GM18508 (cell line): ENCODE measurements around the gene AHNAK2.
"Not testable (repeated sequence)": the region's sequence is repeated elsewhere in the genome, so short reads cannot be mapped to it uniquely, and the experiment has no call there.

Source experiments
- ATAC-seq: cut with Tn5 transposase; IDR thresholded peaks from one replicate; pipeline ENCODE4 v1.9.1; 2021; ENCODE audit warnings: moderate number of reproducible peaks; ENCODE audit not compliant: insufficient read depth, unreplicated experiment

Gene AHNAK2

DNA sequence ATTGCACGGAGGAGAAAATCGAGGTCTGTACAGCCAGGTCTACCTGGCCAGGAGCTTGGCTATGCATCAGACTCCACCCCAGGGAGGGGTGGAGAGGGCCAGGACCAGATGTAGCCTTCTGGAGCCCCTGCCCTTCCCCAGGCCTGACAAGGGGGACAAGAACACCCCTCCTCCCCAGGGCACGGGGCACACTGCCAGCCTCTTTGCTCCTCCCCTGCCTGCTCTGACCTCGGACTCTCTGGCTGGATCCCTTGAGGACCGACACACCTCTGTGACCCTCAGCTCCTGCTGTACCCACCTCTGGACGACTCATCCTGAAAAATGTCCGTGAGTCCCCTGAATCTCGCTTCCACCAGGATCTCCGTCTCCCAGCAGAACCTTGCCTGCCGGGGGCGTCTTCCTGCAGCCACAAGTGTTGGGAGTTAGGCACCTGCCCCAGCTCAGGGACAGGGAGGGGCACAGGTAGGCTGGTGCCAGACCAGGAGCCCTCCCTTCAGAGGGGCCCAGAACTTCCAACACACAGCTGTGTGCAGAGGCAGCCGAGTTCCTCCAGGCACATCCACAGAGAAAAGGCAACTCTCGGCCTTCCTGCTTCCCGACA, 21.8 kb downstream of the AHNAK2 start:
- no peak for ATAC-seq

DNA sequence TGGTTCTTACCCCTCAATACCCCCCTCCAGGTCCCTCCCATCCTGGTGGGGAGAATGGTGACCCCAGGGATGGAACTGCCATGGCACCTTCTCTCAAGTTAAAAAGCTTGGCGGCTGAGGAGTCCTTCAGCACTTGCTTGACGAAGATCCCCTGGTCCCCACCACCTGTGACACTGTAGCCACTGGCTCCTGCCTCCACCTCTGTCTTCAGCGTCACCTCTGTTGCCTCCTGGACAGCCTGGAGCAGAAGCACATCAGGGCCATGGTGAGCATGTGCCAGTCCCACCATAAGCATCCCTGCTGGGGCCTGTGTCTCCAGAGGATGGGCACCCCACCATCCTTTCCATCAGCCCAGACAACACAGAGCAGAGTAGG, 22.8 kb downstream of the AHNAK2 start:
- no peak for ATAC-seq

DNA sequence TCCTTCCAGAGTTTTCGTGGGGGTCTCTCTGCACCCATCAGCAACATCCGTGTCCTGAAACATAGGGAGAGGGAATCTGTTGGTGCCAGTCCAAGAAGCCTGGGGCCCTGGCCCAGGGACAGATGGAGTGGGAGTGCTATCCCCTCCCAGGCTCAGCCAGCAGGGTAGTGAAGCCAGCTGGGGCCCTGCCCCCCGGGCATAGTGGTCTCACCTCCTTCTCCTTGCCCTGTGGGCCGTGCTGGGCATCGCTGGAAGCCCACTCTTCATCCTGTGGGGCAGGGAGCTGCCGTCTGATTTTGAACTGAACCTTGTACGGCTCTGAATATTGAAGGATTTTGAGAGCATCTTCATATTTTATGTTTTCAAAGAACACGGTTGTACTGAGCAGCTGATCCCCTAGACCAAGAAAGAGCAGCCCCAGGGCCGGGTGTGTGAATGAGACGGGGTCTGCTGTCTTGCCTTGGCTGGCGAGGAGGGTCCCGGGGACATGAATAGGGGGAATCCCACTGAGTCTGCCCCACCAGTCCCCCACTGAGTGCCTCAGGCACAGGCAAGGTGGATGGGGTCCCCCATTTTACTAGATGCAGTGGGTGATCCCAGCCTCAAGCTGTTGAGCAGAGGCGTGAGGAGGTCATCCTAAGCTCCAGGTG, 23.3 kb downstream of the AHNAK2 start:
- ATAC-seq, result no peak

DNA sequence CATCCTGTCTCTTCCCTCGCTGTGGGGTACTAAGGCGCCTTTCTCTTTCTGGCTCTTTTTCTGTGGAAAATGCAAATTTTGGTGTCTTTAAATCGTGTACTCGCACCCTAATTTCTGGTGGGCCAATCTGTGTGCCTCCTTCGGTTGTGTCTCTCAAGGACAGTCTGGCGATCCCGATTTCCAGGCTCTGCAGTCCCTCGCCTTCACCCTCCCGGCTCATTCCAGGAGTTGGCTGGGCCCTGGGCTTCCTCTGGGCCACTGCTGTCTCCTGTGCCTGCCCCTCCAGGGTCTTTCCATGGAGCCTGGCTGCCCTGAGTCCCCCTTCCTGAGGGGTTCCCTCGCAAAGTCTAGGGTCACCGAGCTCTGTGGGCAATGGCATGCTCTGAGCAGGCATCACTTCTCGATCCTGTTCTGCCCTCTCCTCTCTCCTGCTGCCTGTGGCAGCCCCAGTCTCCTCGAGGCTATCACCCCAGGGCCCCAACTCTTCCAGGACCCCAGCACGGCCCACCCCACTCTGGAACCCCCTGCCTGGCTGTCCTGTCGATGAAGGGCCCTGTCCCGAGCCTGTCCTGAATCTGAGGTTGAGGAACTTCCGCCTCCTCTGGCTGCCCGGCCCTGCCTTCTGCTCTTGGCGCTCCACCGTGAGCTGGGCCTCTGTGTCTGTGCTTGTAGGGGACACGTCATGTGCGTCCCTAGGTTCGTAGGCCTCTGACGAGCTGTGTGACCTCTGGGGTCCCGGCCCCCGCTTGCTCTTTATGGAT, 24.1 kb downstream of the AHNAK2 start:
- no peak for ATAC-seq

DNA sequence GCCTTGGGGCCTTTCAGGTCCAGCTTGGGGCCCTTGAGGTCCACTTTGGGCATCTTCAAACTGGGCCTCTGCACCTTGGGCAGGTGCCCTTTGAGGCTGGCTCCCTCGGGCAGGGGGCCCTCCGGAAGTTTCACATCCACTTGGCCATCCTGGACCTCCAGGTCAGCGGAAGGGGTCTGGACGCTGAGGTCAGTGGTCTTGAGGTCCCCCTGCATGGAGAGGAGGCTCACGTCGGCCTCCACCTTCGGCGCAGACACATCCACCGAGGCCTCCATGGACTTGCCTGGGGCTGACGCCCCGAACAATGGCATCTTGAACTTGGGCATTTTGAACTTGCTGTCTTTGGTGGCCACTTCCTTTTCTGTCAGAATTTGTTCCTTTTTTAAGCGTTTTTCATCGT, 25.1 kb downstream of the AHNAK2 start:
- ATAC-seq, result no peak

DNA sequence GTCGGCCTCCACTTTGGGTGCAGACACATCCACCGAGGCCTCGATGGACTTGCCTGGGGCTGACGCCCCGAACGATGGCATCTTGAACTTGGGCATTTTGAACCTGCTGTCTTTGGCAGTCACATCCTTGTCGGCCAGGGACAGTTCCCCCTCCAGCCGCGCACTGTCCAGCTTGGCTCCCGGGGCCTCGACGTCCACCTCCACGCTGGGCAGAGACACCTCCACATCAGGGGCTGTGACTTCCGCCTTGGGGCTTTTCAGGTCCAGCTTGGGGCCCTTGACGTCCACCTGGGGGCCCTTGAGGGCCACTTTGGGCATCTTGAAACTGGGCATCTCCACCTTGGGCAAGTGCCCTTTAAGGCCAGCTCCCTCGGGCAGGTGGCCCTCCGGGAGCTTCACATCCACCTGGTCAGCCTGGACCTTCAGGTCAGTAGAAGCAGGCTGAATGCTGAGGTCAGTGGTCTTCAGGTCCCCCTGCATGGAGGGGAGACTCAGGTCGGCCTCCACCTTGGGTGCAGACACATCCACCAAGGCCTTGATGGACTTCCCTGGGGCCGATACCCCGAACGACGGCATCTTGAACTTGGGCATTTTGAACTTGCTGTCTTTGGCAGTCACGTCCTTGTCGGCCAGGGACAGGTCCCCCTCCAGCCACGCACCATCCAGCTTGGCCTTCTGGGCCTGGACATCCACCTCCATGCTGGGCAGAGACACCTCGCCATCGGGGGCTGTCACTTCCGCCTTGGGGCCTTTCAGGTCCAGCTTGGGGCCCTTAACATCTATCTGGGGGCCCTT, 26.1 kb downstream of the AHNAK2 start:
- not testable (repeated sequence) for ATAC-seq

DNA sequence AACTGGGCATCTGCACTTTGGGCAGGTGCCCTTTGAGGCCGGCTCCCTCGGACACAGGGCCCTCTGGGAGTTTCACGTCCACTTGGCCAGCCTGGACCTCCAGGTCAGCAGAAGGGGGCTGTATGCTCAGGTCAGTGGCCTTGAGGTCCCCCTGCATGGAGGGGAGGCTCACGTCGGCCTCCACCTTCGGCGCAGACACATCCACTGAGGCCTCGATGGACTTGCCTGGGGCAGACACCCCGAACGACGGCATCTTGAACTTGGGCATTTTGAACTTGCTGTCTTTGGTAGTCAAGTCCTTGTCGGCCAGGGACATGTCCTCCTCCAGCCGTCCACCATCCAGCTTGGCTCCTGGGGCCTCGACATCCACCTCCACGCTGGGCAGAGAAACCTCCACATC, 27.5 kb downstream of the AHNAK2 start:
- ATAC-seq, result not testable (repeated sequence)

DNA sequence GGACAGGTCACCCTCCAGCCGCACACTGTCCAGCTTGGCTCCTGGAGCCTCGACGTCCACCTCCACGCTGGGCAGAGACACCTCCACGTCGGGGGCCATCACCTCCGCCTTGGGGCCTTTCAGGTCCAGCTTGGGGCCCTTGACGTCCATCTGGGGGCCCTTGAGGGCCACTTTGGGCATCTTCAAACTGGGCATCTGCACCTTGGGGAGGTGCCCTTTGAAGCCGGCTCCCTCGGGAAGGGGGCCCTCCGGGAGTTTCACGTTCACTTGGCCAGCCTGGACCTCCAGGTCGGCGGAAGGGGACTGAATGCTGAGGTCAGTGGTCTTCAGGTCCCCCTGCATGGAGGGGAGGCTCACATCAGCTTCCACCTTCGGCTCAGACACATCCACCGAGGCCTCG, 28.2 kb downstream of the AHNAK2 start:
- no peak for ATAC-seq

DNA sequence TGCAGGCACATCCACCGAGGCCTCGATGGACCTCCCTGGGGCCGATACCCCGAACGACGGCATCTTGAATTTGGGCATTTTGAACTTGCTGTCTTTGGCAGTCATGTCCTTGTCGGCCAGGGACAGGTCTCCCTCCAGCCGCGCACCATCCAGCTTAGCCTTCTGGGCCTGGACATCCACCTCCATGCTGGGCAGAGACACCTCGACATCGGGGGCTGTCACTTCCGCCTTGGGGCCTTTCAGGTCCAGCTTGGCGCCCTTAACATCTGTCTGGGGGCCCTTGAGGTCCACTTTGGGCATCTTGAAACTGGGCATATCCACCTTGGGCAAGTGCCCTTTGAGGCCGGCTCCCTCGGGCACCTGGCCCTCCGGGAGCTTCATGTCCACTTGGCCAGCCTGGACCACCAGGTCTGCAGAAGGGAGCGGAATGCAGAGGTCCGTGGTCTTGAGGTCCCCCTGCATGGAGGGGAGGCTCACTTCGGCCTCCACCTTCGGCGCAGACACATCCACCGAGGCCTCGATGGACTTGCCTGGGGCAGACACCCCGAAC, 28.7 kb downstream of the AHNAK2 start:
- not testable (repeated sequence) for ATAC-seq

DNA sequence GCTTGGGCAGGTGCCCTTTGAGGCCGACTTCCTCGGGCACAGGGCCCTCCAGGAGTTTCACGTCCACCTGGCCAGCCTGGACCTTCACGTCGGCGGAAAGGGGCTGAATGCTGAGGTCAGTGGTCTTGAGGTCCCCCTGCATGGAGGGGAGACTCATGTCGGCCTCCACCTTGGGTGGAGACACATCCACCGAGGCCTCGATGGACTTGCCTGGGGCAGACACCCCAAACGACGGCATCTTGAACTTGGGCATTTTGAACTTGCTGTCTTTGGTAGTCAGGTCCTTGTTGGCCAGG, 29.5 kb downstream of the AHNAK2 start:
- no peak for ATAC-seq

DNA sequence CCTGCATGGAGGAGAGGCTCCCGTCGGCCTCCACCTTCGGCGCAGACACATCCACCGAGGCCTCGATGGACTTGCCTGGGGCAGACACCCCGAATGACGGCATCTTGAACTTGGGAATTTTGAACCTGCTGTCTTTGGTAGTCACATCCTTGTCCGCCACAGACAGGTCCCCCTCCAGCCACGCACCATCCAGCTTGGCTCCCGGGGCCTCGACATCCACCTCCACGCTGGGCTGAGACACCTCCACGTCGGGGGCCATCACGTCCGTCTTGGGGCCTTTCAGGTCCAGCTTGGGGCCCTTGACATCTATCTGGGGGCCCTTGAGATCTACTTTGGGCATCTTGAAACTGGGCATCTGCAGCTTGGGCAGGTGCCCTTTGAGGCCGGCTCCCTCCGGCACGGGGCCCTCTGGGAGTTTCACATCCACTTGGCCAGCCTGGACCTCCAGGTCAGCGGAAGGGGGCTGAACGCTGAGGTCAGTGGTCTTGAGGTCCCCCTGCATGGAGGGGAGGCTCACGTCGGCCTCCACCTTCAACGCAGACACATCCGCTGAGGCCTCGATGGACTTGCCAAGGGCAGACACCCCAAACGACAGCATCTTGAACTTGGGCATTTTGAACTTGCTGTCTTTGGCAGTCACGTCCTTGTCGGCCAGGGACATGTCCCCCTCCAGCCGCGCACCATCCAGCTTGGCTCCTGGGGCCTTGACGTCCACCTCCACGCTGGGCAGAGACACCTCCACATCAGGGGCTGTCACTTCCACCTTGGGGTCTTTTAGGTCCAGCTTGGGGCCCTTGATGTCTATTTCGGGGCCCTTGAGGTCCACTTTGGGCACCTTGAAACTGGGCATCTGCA, 30.1 kb downstream of the AHNAK2 start:
- ATAC-seq, result not testable (repeated sequence)

DNA sequence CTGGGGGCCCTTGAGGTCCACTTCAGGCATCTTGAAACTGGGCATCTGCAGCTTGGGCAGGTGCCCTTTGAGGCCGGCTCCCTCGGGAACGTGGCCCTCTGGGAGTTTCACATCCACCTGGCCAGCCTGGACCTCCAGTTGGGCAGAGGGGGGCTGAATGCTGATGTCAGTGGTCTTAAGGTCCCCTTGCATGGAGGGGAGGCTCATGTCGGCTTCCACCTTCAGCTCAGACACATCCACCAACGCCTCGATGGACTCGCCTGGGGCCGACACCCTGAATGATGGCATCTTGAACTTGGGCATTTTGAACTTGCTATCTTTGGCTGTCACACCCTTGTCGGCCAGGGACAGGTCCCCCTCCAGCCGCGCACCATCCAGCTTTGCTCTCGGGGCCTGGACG, 31.0 kb downstream of the AHNAK2 start:
- ATAC-seq, result not testable (repeated sequence)

DNA sequence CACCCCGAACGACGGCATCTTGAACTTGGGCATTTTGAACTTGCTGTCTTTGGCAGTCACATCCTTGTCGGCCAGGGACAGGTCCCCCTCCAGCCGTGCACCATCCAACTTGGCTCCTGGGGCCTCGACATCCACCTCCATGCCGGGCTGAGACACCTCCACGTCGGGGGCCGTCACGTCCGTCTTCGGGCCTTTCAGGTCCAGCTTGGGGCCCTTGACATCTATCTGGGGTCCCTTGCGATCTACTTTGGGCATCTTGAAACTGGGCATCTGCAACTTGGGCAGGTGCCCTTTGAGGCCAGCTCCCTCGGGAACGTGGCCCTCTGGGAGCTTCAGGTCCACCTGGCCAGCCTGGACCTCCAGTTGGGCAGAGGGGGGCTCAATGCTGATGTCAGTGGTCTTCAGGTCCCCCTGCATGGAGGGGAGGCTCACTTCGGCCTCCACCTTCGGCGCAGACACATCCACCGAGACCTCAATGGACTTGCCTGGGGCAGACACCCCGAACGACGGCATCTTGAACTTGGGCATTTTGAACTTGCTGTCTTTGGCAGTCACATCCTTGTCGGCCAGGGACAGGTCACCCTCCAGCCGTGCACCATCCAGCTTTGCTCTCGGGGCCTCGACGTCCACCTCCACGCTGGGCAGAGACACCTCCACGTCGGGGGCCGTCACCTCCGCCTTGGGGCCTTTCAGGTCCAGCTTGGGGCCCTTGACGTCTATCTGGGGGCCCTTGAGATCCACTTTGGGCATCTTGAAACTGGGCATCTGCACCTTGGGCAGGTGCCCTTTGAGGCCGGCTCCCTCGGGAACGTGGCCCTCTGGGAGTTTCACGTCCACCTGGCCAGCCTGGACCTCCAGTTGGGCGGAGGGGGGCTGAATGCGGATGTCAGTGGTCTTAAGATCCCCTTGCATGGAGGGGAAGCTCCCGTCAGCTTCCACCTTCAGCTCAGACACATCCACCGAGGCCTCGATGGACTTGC, 31.9 kb downstream of the AHNAK2 start:
- ATAC-seq, result not testable (repeated sequence)

DNA sequence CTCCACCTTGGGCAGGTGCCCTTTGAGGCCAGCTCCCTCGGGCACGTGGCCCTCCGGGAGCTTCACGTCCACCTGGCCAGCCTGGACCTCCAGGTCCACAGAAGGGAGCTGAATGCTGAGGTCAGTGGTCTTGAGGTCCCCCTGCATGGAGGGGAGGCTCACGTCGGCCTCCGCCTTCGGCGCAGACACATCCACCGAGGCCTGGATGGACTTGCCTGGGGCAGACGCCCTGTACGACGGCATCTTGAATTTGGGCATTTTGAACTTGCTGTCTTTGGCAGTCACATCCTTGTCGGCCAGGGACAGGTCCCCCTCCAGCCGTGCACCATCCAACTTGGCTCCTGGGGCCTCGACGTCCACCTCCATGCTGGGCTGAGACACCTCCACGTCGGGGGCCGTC, 32.9 kb downstream of the AHNAK2 start:
- not testable (repeated sequence) for ATAC-seq

DNA sequence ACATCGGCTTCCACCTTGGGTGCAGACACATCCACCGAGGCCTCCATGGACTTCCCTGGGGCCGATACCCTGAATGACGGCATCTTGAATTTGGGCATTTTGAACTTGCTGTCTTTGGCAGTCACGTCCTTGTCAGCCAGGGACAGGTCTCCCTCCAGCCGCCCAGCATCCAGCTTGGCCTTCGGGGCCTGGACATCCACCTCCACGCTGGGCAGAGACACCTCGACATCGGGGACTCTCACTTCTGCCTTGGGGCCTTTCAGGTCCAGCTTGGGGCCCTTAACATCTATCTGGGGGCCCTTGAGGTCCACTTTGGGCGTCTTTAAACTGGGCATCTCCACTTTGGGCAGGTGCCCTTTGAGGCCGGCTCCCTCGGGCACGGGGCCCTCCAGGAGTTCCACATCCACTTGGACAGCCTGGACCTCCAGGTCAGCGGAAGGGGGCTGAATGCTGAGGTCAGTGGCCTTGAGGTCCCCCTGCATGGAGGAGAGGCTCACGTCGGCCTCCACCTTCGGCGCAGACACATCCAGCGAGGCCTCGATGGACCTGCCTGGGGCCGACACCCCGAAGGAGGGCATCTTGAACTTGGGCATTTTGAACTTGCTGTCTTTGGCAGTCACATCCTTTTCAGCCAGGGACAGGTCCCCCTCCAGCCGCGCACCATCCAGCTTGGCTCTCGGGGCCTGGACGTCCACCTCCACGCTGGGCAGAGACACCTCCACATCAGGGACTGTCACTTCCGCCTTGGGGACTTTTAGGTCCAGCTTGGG, 33.6 kb downstream of the AHNAK2 start:
- ATAC-seq, result not testable (repeated sequence)

DNA sequence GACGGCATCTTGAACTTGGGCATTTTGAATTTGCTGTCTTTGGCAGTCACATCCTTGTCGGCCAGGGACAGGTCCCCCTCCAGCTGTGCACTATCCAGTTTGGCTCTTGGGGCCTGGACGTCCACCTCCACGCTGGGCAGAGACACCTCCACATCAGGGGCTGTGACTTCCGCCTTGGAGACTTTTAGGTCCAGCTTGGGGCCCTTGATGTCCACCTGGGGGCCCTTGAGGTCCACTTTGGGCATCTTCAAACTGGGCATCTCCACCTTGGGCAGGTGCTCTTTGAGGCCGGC, 34.2 kb downstream of the AHNAK2 start:
- not testable (repeated sequence) for ATAC-seq

DNA sequence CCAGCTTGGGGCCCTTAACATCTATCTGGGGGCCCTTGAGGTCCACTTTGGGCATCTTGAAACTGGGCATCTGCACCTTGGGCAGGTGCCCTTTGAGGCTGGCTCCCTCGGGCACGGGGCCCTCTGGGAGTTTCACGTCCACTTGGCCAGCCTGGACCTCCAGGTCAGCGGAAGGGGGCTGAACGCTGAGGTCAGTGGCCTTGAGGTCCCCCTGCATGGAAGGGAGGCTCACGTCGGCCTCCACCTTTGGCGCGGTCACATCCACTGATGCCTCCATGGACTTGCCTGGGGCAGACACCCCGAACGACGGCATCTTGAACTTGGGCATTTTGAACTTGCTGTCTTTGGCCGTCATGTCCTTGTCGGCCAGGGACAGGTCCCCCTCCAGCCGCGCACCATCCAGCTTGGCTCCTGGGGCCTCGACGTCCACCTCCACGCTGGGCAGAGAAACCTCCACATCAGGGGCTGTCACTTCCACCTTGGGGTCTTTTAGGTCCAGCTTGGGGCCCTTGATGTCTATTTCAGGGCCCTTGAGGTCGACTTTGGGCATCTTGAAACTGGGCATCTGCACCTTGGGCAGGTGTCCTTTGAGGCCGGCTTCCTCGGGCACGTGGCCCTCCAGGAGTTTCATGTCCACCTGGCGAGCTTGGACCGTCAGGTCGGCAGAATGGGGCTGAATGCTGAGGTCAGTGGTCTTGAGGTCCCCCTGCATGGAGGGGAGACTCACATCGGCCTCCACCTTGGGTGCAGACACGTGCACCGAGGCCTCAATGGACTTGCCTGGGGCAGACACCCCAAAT, 34.8 kb downstream of the AHNAK2 start:
- ATAC-seq, result not testable (repeated sequence)
